ENCODE results near the gene PROC. TPM values are rescaled to one million over a fixed set of nuclear protein-coding genes. Genes with fewer than 3 reads are reported as not detected.
A peak's percentile ranks its signal among the peaks of the same experiment; 100 is the strongest.

PROC gene
- total and polyA plus RNA-seq, 9 of the 15 experiments (the other 6 are each of a cell fraction or from before 2014, with no cell fraction given), result not detected

- TF ChIP-seq THRA (IDR thresholded peaks at IDR 0.05) (no peak), HDAC3 (IDR thresholded peaks at IDR 0.05; ENCODE audit: borderline replicate concordance, partially characterized antibody) (no peak), TAF15 (IDR thresholded peaks at IDR 0.05; ENCODE audit: low read depth, low read length) (no peak), SIN3A (IDR thresholded peaks at IDR 0.05; ENCODE audit: borderline replicate concordance in 2 of 2, control insufficient read depth in 1 of 2, low read depth in 2 of 2, low read length in 2 of 2) (peak in 1 of 2 experiments; percentile 39; a peak in 2 of 4 replicates), HOXB6 (CRISPR knock-in tag; IDR thresholded peaks at IDR 0.05; ENCODE audit: borderline replicate concordance) (no peak), AFF4 (CRISPR knock-in tag; IDR thresholded peaks at IDR 0.05) (0 out of 2 replicates have a peak, but pooled peaks have one; percentile 42), MYC (IDR thresholded peaks at IDR 0.05; ENCODE audit: low read depth, low read length) (peak; percentile 65), MYC (CRISPR knock-in tag; IDR thresholded peaks at IDR 0.05; ENCODE audit: borderline replicate concordance, low read depth) (no peak), ZNF436 (CRISPR knock-in tag; IDR thresholded peaks at IDR 0.05) (no peak), YBX1 (IDR thresholded peaks at IDR 0.05) (no peak), HDGF (IDR thresholded peaks at IDR 0.05) (no peak), CBX1 (IDR thresholded peaks at IDR 0.05; ENCODE audit: low read depth) (no peak; the same call in 1 of the 2 replicates), TBP (optimal IDR thresholded peaks at IDR 0.05; ENCODE audit: low read depth, low read length) (peak; percentile 56), MCM2 (IDR thresholded peaks at IDR 0.05; ENCODE audit: low read depth) (no peak), RHOXF2B (CRISPR knock-in tag; conservative IDR thresholded peaks at IDR 0.05) (no peak)
Measured at GRCh38 chr2:127387655-127388422, 30.4 kb upstream of the PROC start, which contains the start of gene MAP3K2 (continued).
